ENCODE data around the gene PROK1.

DNA sequence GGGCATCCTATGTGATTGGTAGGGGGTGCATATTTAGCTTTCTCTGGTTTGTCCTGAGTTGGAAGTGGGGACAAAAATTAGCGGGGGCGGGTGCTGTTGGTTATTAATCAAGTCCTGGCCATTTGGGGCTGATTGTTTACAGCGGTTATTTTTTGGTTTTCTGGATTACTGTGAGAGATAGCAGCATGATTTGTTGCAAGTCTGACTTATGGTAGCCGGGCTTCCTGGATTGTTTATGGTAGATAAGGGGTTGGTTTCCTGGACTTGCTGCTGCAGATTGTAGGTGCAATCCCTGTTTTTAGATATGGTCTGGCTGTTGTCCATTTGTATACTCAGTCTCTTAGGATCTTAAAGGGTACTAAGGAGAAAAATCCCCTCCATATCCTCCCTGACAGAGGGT lies 12.1 kb upstream of the PROK1 start:
- TF ChIP-seq, protein P1, sequence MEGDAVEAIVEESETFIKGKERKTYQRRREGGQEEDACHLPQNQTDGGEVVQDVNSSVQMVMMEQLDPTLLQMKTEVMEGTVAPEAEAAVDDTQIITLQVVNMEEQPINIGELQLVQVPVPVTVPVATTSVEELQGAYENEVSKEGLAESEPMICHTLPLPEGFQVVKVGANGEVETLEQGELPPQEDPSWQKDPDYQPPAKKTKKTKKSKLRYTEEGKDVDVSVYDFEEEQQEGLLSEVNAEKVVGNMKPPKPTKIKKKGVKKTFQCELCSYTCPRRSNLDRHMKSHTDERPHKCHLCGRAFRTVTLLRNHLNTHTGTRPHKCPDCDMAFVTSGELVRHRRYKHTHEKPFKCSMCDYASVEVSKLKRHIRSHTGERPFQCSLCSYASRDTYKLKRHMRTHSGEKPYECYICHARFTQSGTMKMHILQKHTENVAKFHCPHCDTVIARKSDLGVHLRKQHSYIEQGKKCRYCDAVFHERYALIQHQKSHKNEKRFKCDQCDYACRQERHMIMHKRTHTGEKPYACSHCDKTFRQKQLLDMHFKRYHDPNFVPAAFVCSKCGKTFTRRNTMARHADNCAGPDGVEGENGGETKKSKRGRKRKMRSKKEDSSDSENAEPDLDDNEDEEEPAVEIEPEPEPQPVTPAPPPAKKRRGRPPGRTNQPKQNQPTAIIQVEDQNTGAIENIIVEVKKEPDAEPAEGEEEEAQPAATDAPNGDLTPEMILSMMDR (IDR thresholded peaks at IDR 0.05; ENCODE audit: borderline replicate concordance, extremely low read depth, low read length, poor library complexity, severe bottlenecking), result no peak
- TF ChIP-seq EZH2 (IDR thresholded peaks at IDR 0.05; ENCODE audit: borderline replicate concordance, low read depth, low read length, severe bottlenecking), result no peak
